DOHH2 (cell line): ENCODE results near the gene IL32.

Source experiments
- H3F3A ChIP-seq: fragments of 200-600 bp; sonication (generic), shearing (Covaris generic); 2 replicates; pipeline ENCODE4 v1.6.0; 2016; ENCODE audit warnings: antibody characterized with exemption, mild to moderate bottlenecking; ENCODE audit not compliant: control insufficient read depth, insufficient read depth
- H3K27ac ChIP-seq: fragments of 200-600 bp; sonication (generic); 2 replicates; pipeline ENCODE4 v1.5.1; 2014; ENCODE audit warnings: low read depth, mild to moderate bottlenecking, low read length, moderate library complexity
- H3K27me3 ChIP-seq: fragments of 200-600 bp; sonication (generic); 2 replicates; pipeline ENCODE4 v1.6.1; 2014; ENCODE audit warnings: mild to moderate bottlenecking, low read length, mixed read lengths; ENCODE audit not compliant: control insufficient read depth
- H3K36me3 ChIP-seq: fragments of 200-600 bp; sonication (generic); 2 replicates; pipeline ENCODE4 v1.6.1; 2014; ENCODE audit warnings: mild to moderate bottlenecking, low read length, moderate library complexity, mixed read lengths; ENCODE audit not compliant: control insufficient read depth
- H3K4me1 ChIP-seq: fragments of 200-600 bp; sonication (generic); 2 replicates; pipeline ENCODE4 v1.6.1; 2014; ENCODE audit warnings: mild to moderate bottlenecking, low read length, mixed read lengths; ENCODE audit not compliant: control insufficient read depth
- H3K4me2 ChIP-seq: fragments of 200-600 bp; sonication (generic); 2 replicates; pipeline ENCODE4 v1.6.0; 2014; ENCODE audit warnings: mild to moderate bottlenecking, low read length, moderate library complexity
- H3K4me3 ChIP-seq: fragments of 200-600 bp; sonication (generic); 2 replicates; pipeline ENCODE4 v1.5.1; 2014; ENCODE audit warnings: mild to moderate bottlenecking, low read length, mixed read lengths
- H3K79me2 ChIP-seq: fragments of 200-600 bp; sonication (generic); 2 replicates; pipeline ENCODE4 v1.6.1; 2014; ENCODE audit warnings: mild to moderate bottlenecking, low read length, mixed read lengths; ENCODE audit not compliant: control insufficient read depth
- H3K9me2 ChIP-seq: fragments of 200-600 bp; sonication (generic); replicated peaks from 2 replicates; pipeline ENCODE4 v1.6.1; 2014; ENCODE audit warnings: mild to moderate bottlenecking, low read length, mixed read lengths; ENCODE audit not compliant: control insufficient read depth
- H3K9me3 ChIP-seq: fragments of 200-600 bp; sonication (generic); 2 replicates; pipeline ENCODE4 v1.6.1; 2014; ENCODE audit warnings: antibody characterized with exemption, low read length, mixed read lengths; ENCODE audit not compliant: control insufficient read depth, insufficient read depth
- H4K20me1 ChIP-seq: fragments of 200-600 bp; sonication (generic); 2 replicates; pipeline ENCODE4 v1.6.0; 2014; ENCODE audit warnings: low read depth, mild to moderate bottlenecking, antibody characterized with exemption, low read length, moderate library complexity; ENCODE audit not compliant: control insufficient read depth, insufficient read depth
- EZH2phosphoT487 ChIP-seq: fragments of 200-600 bp; sonication (generic); IDR thresholded peaks from 2 replicates; pipeline ENCODE4 v1.6.1; 2017; ENCODE audit warnings: borderline replicate concordance, mild to moderate bottlenecking, antibody characterized with exemption, low read length, moderate library complexity, mixed read lengths
- TF ChIP-seq, protein P1 (sequence below): fragments of 200-600 bp; sonication (generic); IDR thresholded peaks from one replicate; pipeline ENCODE4 v1.5.1; 2014; ENCODE audit warnings: antibody characterized with exemption, mild to moderate bottlenecking, low read depth, low read length; ENCODE audit not compliant: poor library complexity, severe bottlenecking

IL32 gene

DNA sequence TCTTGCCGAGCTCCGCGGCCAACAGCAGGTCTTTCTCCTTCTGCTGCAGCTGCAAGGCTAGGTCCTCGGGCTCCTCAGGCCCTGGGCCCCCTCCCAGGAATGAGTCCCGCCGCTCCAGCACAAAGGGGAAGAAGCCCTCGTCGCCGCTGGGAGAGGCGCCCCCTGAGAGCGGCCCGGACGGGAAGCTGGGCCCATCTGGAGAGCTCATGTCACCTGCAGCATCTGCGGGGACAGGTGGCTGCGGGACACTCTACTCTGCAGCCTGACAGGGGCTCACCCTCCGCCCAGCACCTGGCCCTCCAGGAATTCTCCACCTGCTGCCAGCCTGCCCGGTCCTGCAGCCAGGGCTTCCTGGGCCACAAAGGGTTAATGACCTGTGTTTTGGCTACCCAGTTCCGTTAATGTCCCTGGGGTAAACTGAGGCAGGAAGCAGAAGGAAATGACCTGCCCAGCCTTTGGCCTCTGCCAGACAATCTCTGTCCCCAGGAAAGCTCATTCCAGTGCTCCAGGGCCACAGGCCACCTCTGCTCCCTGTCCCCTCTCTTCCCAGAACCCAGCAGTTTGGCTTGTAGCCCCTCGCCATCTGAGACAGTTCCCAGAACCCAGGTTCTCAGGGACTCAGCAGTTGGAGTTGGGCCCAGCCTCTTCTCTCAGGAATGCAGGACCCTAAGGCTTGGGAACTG is 30.0 kb upstream of the IL32 start:
- H3K27me3 ChIP-seq: peaks cover 76% of the 10 kb centered on the region
- H3K4me2 ChIP-seq: no peak overlapping the region
- no peaks in the 10 kb centered on the region for H3K79me2 ChIP-seq
- H3K4me3 ChIP-seq: no peak overlapping the region
- no peaks in the 10 kb centered on the region for H3F3A ChIP-seq
- no peak overlapping the region for H3K27ac ChIP-seq
- H4K20me1 ChIP-seq: no peaks in the 10 kb centered on the region
- no peaks in the 10 kb centered on the region for H3K9me2 ChIP-seq
- H3K9me3 ChIP-seq: no peaks in the 10 kb centered on the region
- TF ChIP-seq EZH2phosphoT487: no peak
- TF ChIP-seq, protein P1, sequence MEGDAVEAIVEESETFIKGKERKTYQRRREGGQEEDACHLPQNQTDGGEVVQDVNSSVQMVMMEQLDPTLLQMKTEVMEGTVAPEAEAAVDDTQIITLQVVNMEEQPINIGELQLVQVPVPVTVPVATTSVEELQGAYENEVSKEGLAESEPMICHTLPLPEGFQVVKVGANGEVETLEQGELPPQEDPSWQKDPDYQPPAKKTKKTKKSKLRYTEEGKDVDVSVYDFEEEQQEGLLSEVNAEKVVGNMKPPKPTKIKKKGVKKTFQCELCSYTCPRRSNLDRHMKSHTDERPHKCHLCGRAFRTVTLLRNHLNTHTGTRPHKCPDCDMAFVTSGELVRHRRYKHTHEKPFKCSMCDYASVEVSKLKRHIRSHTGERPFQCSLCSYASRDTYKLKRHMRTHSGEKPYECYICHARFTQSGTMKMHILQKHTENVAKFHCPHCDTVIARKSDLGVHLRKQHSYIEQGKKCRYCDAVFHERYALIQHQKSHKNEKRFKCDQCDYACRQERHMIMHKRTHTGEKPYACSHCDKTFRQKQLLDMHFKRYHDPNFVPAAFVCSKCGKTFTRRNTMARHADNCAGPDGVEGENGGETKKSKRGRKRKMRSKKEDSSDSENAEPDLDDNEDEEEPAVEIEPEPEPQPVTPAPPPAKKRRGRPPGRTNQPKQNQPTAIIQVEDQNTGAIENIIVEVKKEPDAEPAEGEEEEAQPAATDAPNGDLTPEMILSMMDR: no peak
- H3K36me3 ChIP-seq: no peaks in the 10 kb centered on the region
- H3K4me1 ChIP-seq: peaks cover 8% of the 10 kb centered on the region; the same call in 1 of the 2 replicates

DNA sequence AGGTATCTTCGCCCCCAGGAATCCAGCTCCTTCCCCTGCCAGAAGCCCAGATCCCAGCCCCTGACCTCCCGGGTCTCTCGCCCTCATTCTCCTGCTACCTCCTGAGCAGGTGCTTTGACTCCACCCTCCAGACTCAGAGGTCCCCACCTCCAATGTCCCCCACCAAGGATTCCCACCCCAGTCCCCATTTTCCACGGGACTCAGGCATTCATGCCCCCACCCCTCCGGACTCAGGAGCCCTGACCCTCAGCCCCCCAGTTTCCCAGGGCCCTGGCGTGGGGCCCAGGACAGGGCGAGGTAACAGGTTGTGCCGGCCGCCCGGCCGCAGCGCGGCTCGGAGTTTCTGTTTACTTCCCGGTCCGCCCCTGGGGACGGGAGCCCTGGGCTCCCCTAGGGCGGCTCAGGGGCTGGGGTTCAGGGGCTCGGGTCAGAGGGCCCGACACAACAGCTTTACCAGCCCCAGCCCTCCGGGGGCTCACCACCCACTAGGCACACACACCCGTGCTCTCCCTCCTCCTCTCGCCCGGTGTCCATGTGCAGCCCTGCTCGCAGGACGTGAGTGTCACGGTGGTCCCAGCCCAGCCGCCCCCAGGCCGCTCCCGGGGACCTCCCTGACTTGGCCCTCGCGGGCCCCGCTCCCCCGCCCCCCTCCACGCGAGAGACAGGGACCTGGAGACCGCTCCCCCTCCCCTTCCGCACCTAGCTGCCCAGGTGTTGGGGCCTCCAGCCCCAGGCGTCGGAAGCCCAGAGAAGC is 29.3 kb upstream of the IL32 start:
- Histone ChIP-seq H3K27ac (no peak overlapping the region), H3K4me3 (no peak overlapping the region), H3K4me1 (peaks cover 8% of the 10 kb centered on the region; the same call in 1 of the 2 replicates), H4K20me1 (no peaks in the 10 kb centered on the region), H3K27me3 (peaks cover 72% of the 10 kb centered on the region), H3K79me2 (no peaks in the 10 kb centered on the region), H3K9me2 (no peaks in the 10 kb centered on the region), H3K36me3 (no peaks in the 10 kb centered on the region), H3K9me3 (no peaks in the 10 kb centered on the region), H3F3A (no peaks in the 10 kb centered on the region), H3K4me2 (peak overlapping the region; percentile 37; the same call in 1 of the 2 replicates)
- peak; percentile 80; the same call in 1 of the 2 replicates for TF ChIP-seq EZH2phosphoT487
- TF ChIP-seq, protein P1: no peak

DNA sequence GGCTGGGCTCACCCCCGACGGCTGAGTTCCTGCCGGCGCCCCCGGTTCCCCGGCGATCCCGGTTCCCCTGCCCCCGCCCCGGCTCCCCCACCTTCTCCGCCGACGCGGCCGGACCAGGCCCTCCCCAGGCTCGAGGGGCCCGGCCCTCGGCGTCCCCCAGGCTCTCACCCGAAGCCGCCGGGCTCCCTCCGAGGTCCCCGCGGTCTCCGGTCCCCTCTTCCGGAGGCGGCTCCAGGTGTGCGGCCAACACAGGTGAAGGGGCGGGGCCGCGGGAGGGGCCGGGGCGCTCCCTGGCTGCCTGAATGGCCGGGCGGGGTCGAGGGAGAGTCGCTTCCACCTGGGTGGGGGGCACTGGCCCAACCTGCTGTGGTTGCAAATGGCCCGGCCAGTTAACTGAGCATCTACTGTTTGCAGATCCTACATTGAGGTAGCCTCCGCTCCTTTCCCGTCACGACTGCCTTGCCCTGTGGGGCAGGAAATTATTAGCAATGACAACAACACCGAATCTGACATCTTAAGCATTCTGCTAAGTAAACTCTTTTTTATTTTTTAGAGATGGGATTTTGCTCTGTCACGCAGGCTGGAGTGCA is 28.6 kb upstream of the IL32 start, which contains the start of gene BICDL2:
BICDL2 (minus strand) TSS at position 219 of the 590 bp plus-strand sequence. CDS start 1,448 bp downstream, outside the sequence.
- TF ChIP-seq, protein P1: no peak
- no peak for TF ChIP-seq EZH2phosphoT487
- H3K4me3 ChIP-seq: no peak within 1 kb of the TSS
- peak within 1 kb of the TSS; percentile 37; the same call in 1 of the 2 replicates for H3K4me2 ChIP-seq
- H3K79me2 ChIP-seq: no peaks in the 10 kb centered on the region
- no peaks in the 10 kb centered on the region for H3K9me2 ChIP-seq
- no peaks in the 10 kb centered on the region for H3K36me3 ChIP-seq
- no peaks in the 10 kb centered on the region for H3K9me3 ChIP-seq
- peaks cover 8% of the 10 kb centered on the region; the same call in 1 of the 2 replicates for H3K4me1 ChIP-seq
- H4K20me1 ChIP-seq: no peaks in the 10 kb centered on the region
- H3K27ac ChIP-seq: no peak within 1 kb of the TSS
- peaks cover 72% of the 10 kb centered on the region for H3K27me3 ChIP-seq
- no peaks in the 10 kb centered on the region for H3F3A ChIP-seq
